Endodermal cell (in vitro differentiated cells): ENCODE measurements around the gene ZBTB7A. TPM values are rescaled to one million over a fixed set of nuclear protein-coding genes. Genes with fewer than 3 reads are reported as not detected.

Source experiments
- DNase-seq: peaks from one replicate; pipeline ENCODE4 v3.0.0-alpha.2; 2017
- H3K27ac ChIP-seq: 2 replicates; pipeline ENCODE4 v1.5.1; 2013; ENCODE audit warnings: mild to moderate bottlenecking, low read depth, low read length, moderate library complexity
- H3K27me3 ChIP-seq: 2 replicates; pipeline ENCODE4 v1.6.1; 2013; ENCODE audit warnings: mild to moderate bottlenecking, low read length, moderate library complexity; ENCODE audit not compliant: insufficient read depth, control insufficient read depth, poor library complexity, severe bottlenecking
- H3K36me3 ChIP-seq: 2 replicates; pipeline ENCODE4 v1.7.0; 2013; ENCODE audit warnings: mild to moderate bottlenecking, low read length, moderate library complexity; ENCODE audit not compliant: control insufficient read depth, insufficient read depth
- H3K4me1 ChIP-seq: one replicate; pipeline ENCODE4 v1.7.0; 2013; ENCODE audit warnings: low read length; ENCODE audit not compliant: control insufficient read depth, insufficient read depth
- H3K4me3 ChIP-seq: 2 replicates; pipeline ENCODE4 v1.5.1; 2013; ENCODE audit warnings: mild to moderate bottlenecking, low read length, moderate library complexity
- H3K9ac ChIP-seq: 2 replicates; pipeline ENCODE4 v1.6.1; 2013; ENCODE audit warnings: mild to moderate bottlenecking, low read length, moderate library complexity; ENCODE audit not compliant: poor library complexity, severe bottlenecking; ENCODE audit errors: extremely low read depth
- H3K9me3 ChIP-seq: 2 replicates; pipeline ENCODE4 v1.6.1; 2013; ENCODE audit warnings: mild to moderate bottlenecking, low read length, moderate library complexity; ENCODE audit not compliant: control insufficient read depth
- H3K27ac Mint-ChIP-seq: 2 replicates; pipeline ENCODE4 v1.8.0; 2020; ENCODE audit warnings: mixed read lengths
- H3K27me3 Mint-ChIP-seq: 2 replicates; pipeline ENCODE4 v1.8.0; 2021; ENCODE audit warnings: mild to moderate bottlenecking, mixed read lengths; ENCODE audit not compliant: insufficient read depth
- H3K36me3 Mint-ChIP-seq: 2 replicates; pipeline ENCODE4 v1.8.0; 2020; ENCODE audit warnings: low read depth, mixed read lengths
- H3K4me1 Mint-ChIP-seq: 2 replicates; pipeline ENCODE4 v1.8.0; 2020; ENCODE audit warnings: mixed read lengths
- H3K4me3 Mint-ChIP-seq: 2 replicates; pipeline ENCODE4 v1.8.0; 2020; ENCODE audit warnings: mild to moderate bottlenecking, moderate library complexity, mixed read lengths
- H3K9me3 Mint-ChIP-seq: 2 replicates; pipeline ENCODE4 v1.8.0; 2020; ENCODE audit warnings: mild to moderate bottlenecking, mixed read lengths
- CTCF ChIP-seq: fragments of 200-600 bp; sonication (generic); conservative IDR thresholded peaks from 2 replicates; pipeline ENCODE4 v1.5.0; 2021; ENCODE audit warnings: antibody characterized with exemption, mild to moderate bottlenecking
- WGBS, 2 experiments: methylation state at CpG; one replicate each; pipeline versions ENCODE4 v1.1.5 to v1.1.7; 2013; ENCODE audit warnings: missing lambda C conversion rate in 2 of 2, mixed read lengths in 1 of 2; ENCODE audit not compliant: insufficient coverage in 1 of 2, insufficient read length in 1 of 2; 5-methylcytosine and 5-hydroxymethylcytosine counted together
- total RNA-seq, 2 donors: library from RNA; stranded (reverse); fragmentation: NEBNext Ultra II Directional in 1 of 2; extraction: Animal tissue kit (Norgen Biotek cat#: 25700) in 1 of 2; gene quantifications; 2 replicates in 1 of 2; 3 replicates in 1 of 2; pipeline ENCODE4 v1.2.1, GENCODE V29; 2021

ZBTB7A gene
- total RNA-seq, 2 donors from 2014 or later: 19.2 to 22.1 TPM

GRCh38 chr19:4018775-4019504, 47.8 kb downstream of the ZBTB7A start:
- no peak for TF ChIP-seq CTCF
- no peaks in the 10 kb centered on the region for H3K27me3 ChIP-seq
- no peak overlapping the region for H3K27ac ChIP-seq
- H3K4me1 ChIP-seq: no peaks in the 10 kb centered on the region
- H3K4me3 Mint-ChIP-seq: no peak overlapping the region
- no peak overlapping the region for H3K4me3 ChIP-seq
- 91 to 94% methylated on average over 12 to 19 of the region's 19 CpGs for WGBS, 2 experiments
- H3K9me3 ChIP-seq: peaks cover 6% of the 10 kb centered on the region
- H3K36me3 Mint-ChIP-seq: peaks cover 45% of the 10 kb centered on the region
- peaks cover 34% of the 10 kb centered on the region for H3K36me3 ChIP-seq
- peaks cover 3% of the 10 kb centered on the region for H3K9me3 Mint-ChIP-seq
- H3K27me3 Mint-ChIP-seq: no peaks in the 10 kb centered on the region
- H3K27ac Mint-ChIP-seq: no peak overlapping the region
- H3K4me1 Mint-ChIP-seq: no peaks in the 10 kb centered on the region
- no peak for DNase-seq
- H3K9ac ChIP-seq: no peak overlapping the region

- WGBS, 2 experiments: 92 to 96% methylated on average over 8 to 20 of the region's 22 CpGs
- no peak overlapping the region for H3K27ac Mint-ChIP-seq
- no peak overlapping the region for H3K27ac ChIP-seq
- no peak overlapping the region for H3K4me3 ChIP-seq
- no peak overlapping the region for H3K4me3 Mint-ChIP-seq
- no peaks in the 10 kb centered on the region for H3K27me3 ChIP-seq
- DNase-seq: no peak
- no peaks in the 10 kb centered on the region for H3K27me3 Mint-ChIP-seq
- TF ChIP-seq CTCF: no peak
- H3K36me3 Mint-ChIP-seq: peaks cover 39% of the 10 kb centered on the region
- H3K9me3 Mint-ChIP-seq: peaks cover 3% of the 10 kb centered on the region
- no peaks in the 10 kb centered on the region for H3K4me1 ChIP-seq
- peaks cover 38% of the 10 kb centered on the region for H3K36me3 ChIP-seq
- H3K4me1 Mint-ChIP-seq: no peaks in the 10 kb centered on the region
- peaks cover 6% of the 10 kb centered on the region for H3K9me3 ChIP-seq
- no peak overlapping the region for H3K9ac ChIP-seq
Observed at GRCh38 chr19:4018140-4018613, 48.5 kb downstream of the ZBTB7A start.

GRCh38 chr19:4016903-4017638, 49.6 kb downstream of the ZBTB7A start:
- no peaks in the 10 kb centered on the region for H3K4me1 ChIP-seq
- TF ChIP-seq CTCF: no peak
- peaks cover 4% of the 10 kb centered on the region for H3K9me3 ChIP-seq
- WGBS, 2 experiments: 95 to 97% methylated on average over 11 to 15 of the region's 15 CpGs
- Mint-ChIP-seq H3K4me3 (no peak overlapping the region), H3K4me1 (no peaks in the 10 kb centered on the region), H3K36me3 (peaks cover 45% of the 10 kb centered on the region), H3K27ac (no peak overlapping the region), H3K9me3 (peaks cover 2% of the 10 kb centered on the region), H3K27me3 (no peaks in the 10 kb centered on the region)
- no peak for DNase-seq
- no peak overlapping the region for H3K9ac ChIP-seq
- no peak overlapping the region for H3K27ac ChIP-seq
- H3K4me3 ChIP-seq: no peak overlapping the region
- no peaks in the 10 kb centered on the region for H3K27me3 ChIP-seq
- H3K36me3 ChIP-seq: peaks cover 39% of the 10 kb centered on the region
